HepG2 (cell line): ENCODE data around the gene C16orf87. TPM values are rescaled to one million over a fixed set of nuclear protein-coding genes. Genes with fewer than 3 reads are reported as not detected.
A peak's percentile ranks its signal among the peaks of the same experiment; 100 is the strongest.

Experiments used
- GFI1 ChIP-seq: sonication (generic); formaldehyde crosslinking; IDR thresholded peaks from 2 replicates; pipeline ENCODE4 v1.5.0; 2020; ENCODE audit warnings: missing genetic modification reagents, mild to moderate bottlenecking, borderline replicate concordance
- HHEX ChIP-seq: IDR thresholded peaks from 2 replicates; pipeline ENCODE4 v1.6.1; 2016; ENCODE audit warnings: control low read depth
- MAFG ChIP-seq: sonication (generic); formaldehyde crosslinking; IDR thresholded peaks from 2 replicates; pipeline ENCODE4 v1.5.1; 2020; ENCODE audit warnings: mild to moderate bottlenecking, missing genetic modification reagents
- MEF2D ChIP-seq: sonication (generic); formaldehyde crosslinking; IDR thresholded peaks from 2 replicates; pipeline ENCODE4 v1.5.1; 2020; ENCODE audit warnings: mild to moderate bottlenecking, missing genetic modification reagents
- SRSF9 ChIP-seq: fragments of 200-400 bp; formaldehyde crosslinking; IDR thresholded peaks from 2 replicates; pipeline ENCODE4 v1.6.1; 2018; ENCODE audit warnings: borderline replicate concordance, mild to moderate bottlenecking, low read depth, low read length; ENCODE audit not compliant: insufficient read depth, poor library complexity, severe bottlenecking
- ZNF274 ChIP-seq: sonication (generic); formaldehyde crosslinking; IDR thresholded peaks from 2 replicates; pipeline ENCODE4 v1.5.1; 2020; ENCODE audit warnings: mild to moderate bottlenecking, missing genetic modification reagents
- ZNF3 ChIP-seq: IDR thresholded peaks from 2 replicates; pipeline ENCODE4 v1.7.0; 2017; ENCODE audit warnings: inconsistent platforms
- ZNF709 ChIP-seq: sonication (generic); formaldehyde crosslinking; IDR thresholded peaks from 2 replicates; pipeline ENCODE4 v1.5.0; 2020; ENCODE audit warnings: mild to moderate bottlenecking, missing genetic modification reagents
- polyA plus RNA-seq, 8 experiments: library from polyadenylated mRNA; depleted of rRNA in 3 of 8; stranded (reverse) in 7 of 8; unstranded in 1 of 8; fragments of >200 nt; fragmentation: Illumina TruSeq in 4 of 8; extraction: Trizol in 4 of 8; gene quantifications; 2 replicates each; pipeline versions ENCODE4 v1.2.1 to v1.2.3, GENCODE V29; 2011 to 2016; ENCODE audit warnings: low read depth in 4 of 8, missing spikeins in 1 of 8, mixed read lengths in 1 of 8; ENCODE audit not compliant: insufficient read depth in 1 of 8
- total RNA-seq, 5 experiments: library from RNA; depleted of rRNA; stranded (reverse); fragments of >200 nt; fragmentation: Illumina TruSeq; extraction: Trizol; gene quantifications; 2 replicates each; pipeline ENCODE4 v1.2.3, GENCODE V29; 2016; ENCODE audit warnings: low read depth in 1 of 5
- TF ChIP-seq, protein P1 (sequence below), 2 experiments: IDR thresholded peaks; 2 replicates each; pipeline ENCODE4 v1.6.1; 2011 to 2012; ENCODE audit warnings: low read length in 2 of 2, borderline replicate concordance in 1 of 2, low read depth in 1 of 2, mild to moderate bottlenecking in 1 of 2, moderate library complexity in 1 of 2
- TF ChIP-seq, protein P2 (sequence below): sonication (generic); formaldehyde crosslinking; IDR thresholded peaks from 2 replicates; pipeline ENCODE4 v1.5.0; 2020; ENCODE audit warnings: missing genetic modification reagents
- TF ChIP-seq, protein P3 (sequence below): sonication (generic); formaldehyde crosslinking; IDR thresholded peaks from 2 replicates; pipeline ENCODE4 v1.4.0; 2020; ENCODE audit warnings: missing genetic modification reagents, borderline replicate concordance
- TF ChIP-seq, protein P4 (sequence below): IDR thresholded peaks from 2 replicates; pipeline ENCODE4 v1.6.1; 2012; ENCODE audit warnings: low read depth, low read length, improper control_type of control experiment
- TF ChIP-seq, protein P5 (sequence below): sonication (generic); formaldehyde crosslinking; IDR thresholded peaks from 2 replicates; pipeline ENCODE4 v1.5.0; 2020; ENCODE audit warnings: mild to moderate bottlenecking, missing genetic modification reagents

Gene C16orf87
- total and polyA plus RNA-seq, 2 of the 13 experiments (the other 11 are each of a cell fraction or from before 2014, with no cell fraction given) = 8.6 to 19.5 TPM

DNA sequence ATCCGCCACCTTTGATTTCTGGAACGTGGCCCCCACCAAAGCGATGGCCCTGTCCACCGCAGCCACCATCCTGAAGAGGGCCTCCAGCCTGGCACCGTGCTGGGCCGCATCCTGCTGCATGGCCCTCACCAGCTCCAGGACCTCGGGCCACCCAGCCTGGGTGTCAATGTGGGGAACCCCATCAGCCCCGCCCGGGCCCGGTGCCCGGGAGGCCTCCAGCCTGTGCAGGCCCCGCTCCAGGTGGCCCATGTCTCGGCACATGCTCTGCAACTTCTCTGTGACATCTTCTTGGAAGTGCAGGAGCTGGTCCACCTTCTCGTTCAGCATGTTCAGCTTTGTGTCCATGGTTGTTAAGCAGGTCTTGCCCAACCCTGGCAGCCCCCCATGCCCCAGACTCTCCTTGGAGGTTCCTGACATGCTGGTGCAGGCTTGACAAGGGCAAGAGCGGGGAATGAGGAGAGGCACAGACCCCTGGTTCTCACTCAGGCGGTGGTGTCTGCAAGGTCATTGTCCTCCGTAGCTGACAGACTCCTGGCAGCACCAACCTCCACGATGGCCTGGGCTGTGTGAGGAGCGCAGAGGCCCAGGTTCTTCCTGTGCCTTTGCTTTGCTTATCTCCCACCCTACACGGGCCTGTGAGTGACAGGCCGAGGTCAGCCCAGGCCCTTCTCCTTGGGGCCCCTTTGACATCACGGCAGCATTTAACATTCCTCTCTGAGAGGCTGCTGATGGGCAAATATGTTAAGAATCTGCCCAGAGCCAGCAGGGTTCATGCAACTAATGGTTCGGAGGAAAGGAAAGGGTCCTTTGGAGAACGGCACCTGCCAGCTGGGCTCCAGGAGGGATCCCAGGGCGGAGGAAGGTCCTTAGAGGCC lies 83.0 kb downstream of the C16orf87 start, which contains the start of gene MYLK3 (continued):
- TF ChIP-seq, protein P1, sequence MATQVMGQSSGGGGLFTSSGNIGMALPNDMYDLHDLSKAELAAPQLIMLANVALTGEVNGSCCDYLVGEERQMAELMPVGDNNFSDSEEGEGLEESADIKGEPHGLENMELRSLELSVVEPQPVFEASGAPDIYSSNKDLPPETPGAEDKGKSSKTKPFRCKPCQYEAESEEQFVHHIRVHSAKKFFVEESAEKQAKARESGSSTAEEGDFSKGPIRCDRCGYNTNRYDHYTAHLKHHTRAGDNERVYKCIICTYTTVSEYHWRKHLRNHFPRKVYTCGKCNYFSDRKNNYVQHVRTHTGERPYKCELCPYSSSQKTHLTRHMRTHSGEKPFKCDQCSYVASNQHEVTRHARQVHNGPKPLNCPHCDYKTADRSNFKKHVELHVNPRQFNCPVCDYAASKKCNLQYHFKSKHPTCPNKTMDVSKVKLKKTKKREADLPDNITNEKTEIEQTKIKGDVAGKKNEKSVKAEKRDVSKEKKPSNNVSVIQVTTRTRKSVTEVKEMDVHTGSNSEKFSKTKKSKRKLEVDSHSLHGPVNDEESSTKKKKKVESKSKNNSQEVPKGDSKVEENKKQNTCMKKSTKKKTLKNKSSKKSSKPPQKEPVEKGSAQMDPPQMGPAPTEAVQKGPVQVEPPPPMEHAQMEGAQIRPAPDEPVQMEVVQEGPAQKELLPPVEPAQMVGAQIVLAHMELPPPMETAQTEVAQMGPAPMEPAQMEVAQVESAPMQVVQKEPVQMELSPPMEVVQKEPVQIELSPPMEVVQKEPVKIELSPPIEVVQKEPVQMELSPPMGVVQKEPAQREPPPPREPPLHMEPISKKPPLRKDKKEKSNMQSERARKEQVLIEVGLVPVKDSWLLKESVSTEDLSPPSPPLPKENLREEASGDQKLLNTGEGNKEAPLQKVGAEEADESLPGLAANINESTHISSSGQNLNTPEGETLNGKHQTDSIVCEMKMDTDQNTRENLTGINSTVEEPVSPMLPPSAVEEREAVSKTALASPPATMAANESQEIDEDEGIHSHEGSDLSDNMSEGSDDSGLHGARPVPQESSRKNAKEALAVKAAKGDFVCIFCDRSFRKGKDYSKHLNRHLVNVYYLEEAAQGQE (IDR thresholded peaks at IDR 0.05; ENCODE audit: borderline replicate concordance in 1 of 2, low read depth in 1 of 2, low read length in 2 of 2) = no peak
- TF ChIP-seq ZNF3 (CRISPR knock-in tag) (no peak), MEF2D (CRISPR knock-in tag) (no peak), MAFG (CRISPR knock-in tag) (no peak), ZNF709 (CRISPR knock-in tag) (no peak), SRSF9 (no peak), ZNF274 (CRISPR knock-in tag) (no peak), HHEX (no peak), GFI1 (CRISPR knock-in tag) (no peak)
- TF ChIP-seq, protein P2, sequence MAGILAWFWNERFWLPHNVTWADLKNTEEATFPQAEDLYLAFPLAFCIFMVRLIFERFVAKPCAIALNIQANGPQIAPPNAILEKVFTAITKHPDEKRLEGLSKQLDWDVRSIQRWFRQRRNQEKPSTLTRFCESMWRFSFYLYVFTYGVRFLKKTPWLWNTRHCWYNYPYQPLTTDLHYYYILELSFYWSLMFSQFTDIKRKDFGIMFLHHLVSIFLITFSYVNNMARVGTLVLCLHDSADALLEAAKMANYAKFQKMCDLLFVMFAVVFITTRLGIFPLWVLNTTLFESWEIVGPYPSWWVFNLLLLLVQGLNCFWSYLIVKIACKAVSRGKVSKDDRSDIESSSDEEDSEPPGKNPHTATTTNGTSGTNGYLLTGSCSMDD (CRISPR knock-in tag) = no peak
- TF ChIP-seq, protein P3, sequence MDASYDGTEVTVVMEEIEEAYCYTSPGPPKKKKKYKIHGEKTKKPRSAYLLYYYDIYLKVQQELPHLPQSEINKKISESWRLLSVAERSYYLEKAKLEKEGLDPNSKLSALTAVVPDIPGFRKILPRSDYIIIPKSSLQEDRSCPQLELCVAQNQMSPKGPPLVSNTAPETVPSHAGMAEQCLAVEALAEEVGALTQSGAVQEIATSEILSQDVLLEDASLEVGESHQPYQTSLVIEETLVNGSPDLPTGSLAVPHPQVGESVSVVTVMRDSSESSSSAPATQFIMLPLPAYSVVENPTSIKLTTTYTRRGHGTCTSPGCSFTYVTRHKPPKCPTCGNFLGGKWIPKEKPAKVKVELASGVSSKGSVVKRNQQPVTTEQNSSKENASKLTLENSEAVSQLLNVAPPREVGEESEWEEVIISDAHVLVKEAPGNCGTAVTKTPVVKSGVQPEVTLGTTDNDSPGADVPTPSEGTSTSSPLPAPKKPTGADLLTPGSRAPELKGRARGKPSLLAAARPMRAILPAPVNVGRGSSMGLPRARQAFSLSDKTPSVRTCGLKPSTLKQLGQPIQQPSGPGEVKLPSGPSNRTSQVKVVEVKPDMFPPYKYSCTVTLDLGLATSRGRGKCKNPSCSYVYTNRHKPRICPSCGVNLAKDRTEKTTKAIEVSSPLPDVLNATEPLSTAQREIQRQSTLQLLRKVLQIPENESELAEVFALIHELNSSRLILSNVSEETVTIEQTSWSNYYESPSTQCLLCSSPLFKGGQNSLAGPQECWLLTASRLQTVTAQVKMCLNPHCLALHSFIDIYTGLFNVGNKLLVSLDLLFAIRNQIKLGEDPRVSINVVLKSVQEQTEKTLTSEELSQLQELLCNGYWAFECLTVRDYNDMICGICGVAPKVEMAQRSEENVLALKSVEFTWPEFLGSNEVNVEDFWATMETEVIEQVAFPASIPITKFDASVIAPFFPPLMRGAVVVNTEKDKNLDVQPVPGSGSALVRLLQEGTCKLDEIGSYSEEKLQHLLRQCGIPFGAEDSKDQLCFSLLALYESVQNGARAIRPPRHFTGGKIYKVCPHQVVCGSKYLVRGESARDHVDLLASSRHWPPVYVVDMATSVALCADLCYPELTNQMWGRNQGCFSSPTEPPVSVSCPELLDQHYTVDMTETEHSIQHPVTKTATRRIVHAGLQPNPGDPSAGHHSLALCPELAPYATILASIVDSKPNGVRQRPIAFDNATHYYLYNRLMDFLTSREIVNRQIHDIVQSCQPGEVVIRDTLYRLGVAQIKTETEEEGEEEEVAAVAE (CRISPR knock-in tag) = no peak
- TF ChIP-seq, protein P4, sequence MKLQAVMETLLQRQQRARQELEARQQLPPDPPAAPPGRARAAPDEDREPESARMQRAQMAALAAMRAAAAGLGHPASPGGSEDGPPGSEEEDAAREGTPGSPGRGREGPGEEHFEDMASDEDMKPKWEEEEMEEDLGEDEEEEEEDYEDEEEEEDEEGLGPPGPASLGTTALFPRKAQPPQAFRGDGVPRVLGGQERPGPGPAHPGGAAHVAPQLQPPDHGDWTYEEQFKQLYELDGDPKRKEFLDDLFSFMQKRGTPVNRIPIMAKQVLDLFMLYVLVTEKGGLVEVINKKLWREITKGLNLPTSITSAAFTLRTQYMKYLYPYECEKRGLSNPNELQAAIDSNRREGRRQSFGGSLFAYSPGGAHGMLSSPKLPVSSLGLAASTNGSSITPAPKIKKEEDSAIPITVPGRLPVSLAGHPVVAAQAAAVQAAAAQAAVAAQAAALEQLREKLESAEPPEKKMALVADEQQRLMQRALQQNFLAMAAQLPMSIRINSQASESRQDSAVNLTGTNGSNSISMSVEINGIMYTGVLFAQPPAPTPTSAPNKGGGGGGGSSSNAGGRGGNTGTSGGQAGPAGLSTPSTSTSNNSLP = no peak
- TF ChIP-seq, protein P5, sequence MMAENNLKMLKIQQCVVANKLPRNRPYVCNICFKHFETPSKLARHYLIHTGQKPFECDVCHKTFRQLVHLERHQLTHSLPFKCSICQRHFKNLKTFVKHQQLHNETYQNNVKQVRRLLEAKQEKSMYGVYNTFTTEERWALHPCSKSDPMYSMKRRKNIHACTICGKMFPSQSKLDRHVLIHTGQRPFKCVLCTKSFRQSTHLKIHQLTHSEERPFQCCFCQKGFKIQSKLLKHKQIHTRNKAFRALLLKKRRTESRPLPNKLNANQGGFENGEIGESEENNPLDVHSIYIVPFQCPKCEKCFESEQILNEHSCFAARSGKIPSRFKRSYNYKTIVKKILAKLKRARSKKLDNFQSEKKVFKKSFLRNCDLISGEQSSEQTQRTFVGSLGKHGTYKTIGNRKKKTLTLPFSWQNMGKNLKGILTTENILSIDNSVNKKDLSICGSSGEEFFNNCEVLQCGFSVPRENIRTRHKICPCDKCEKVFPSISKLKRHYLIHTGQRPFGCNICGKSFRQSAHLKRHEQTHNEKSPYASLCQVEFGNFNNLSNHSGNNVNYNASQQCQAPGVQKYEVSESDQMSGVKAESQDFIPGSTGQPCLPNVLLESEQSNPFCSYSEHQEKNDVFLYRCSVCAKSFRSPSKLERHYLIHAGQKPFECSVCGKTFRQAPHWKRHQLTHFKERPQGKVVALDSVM (CRISPR knock-in tag) = peak; percentile 28; the same call in 1 of the 2 replicates
